ENCODE results near the gene TMCO4. TPM values are rescaled to one million over a fixed set of nuclear protein-coding genes. Genes with fewer than 3 reads are reported as not detected.

The TMCO4 gene
- total and polyA plus RNA-seq, 2 of the 8 experiments (the other 6 are each of a cell fraction or from before 2014, with no cell fraction given), result 3.0 to 3.1 TPM

DNA sequence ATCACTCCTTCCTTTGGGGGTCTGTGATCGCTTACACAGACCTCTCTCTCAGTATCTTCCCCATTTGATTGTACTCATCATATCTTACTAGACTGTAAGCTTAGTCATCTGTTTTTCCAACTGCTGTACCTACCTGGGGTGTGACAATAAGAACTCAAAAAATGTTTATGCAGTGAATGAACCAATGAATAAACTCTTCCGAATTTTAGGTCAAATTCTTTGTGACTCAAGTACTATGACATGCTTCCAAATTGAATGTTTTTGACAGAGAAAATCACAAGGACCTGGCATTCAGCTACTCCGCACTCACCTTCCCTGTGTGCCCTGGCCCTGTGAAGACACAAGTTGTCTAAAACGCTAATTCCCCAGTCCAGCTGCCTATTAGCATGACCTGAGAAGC is 42.1 kb downstream of the TMCO4 start:
- Histone ChIP-seq H3K56ac (replicated peaks; ENCODE audit: insufficient read length, low read depth, low read length) (no peak overlapping the region), H3K4ac (replicated peaks; ENCODE audit: insufficient read length, low read depth, low read length) (no peak overlapping the region), H2BK20ac (ENCODE audit: low read length) (no peak overlapping the region), H2BK12ac (ENCODE audit: low read depth, low read length) (no peak overlapping the region), H3K4me3 (ENCODE audit: extremely low read depth in 1 of 4, insufficient read depth in 2 of 4, low read depth in 3 of 4, low read length in 4 of 4) (no peak overlapping the region), H3K36me3 (ENCODE audit: control insufficient read depth in 2 of 4, insufficient read depth in 4 of 4, low read length in 3 of 4) (no peaks in the 10 kb centered on the region), H3K9me3 (ENCODE audit: insufficient read depth in 2 of 2, low read depth in 1 of 2, low read length in 1 of 2) (no peaks in the 10 kb centered on the region), H2BK5ac (ENCODE audit: low read depth, low read length) (no peak overlapping the region), H4K91ac (replicated peaks; ENCODE audit: insufficient read length, low read length) (no peak overlapping the region), H4K5ac (ENCODE audit: insufficient read length, low read depth, low read length) (no peak overlapping the region), H4K8ac (ENCODE audit: extremely low read depth, insufficient read depth, low read length) (no peak overlapping the region), H3K14ac (ENCODE audit: insufficient read length) (no peak overlapping the region), H3K18ac (ENCODE audit: extremely low read depth, low read length) (no peak overlapping the region), H3K4me1 (replicated peaks in 1 of 4; ENCODE audit: control insufficient read depth in 3 of 4, insufficient read depth in 4 of 4, low read length in 3 of 4) (no peaks in the 10 kb centered on the region), H3K23me2 (ENCODE audit: low read depth, low read length) (no peaks in the 10 kb centered on the region), H3K9ac (replicated peaks in 1 of 4; ENCODE audit: extremely low read depth in 1 of 4, low read depth in 3 of 4, low read length in 3 of 4) (no peak overlapping the region), H2AFZ (ENCODE audit: low read length) (no peak overlapping the region), H3K79me2 (ENCODE audit: control insufficient read depth in 1 of 2, insufficient read depth in 2 of 2, low read length in 2 of 2) (no peaks in the 10 kb centered on the region), H2AK5ac (ENCODE audit: low read depth, low read length) (no peak overlapping the region), H3K27ac (ENCODE audit: low read depth, low read length) (no peak overlapping the region), H2BK120ac (replicated peaks; ENCODE audit: low read depth, low read length) (no peak overlapping the region), H4K20me1 (replicated peaks in 1 of 2; ENCODE audit: control insufficient read depth in 1 of 2, insufficient read depth in 2 of 2, low read length in 2 of 2) (no peaks in the 10 kb centered on the region), H2BK15ac (ENCODE audit: low read length) (no peak overlapping the region), H3K4me2 (ENCODE audit: insufficient read depth in 1 of 2, low read depth in 2 of 2, low read length in 2 of 2) (no peak overlapping the region), H3K79me1 (ENCODE audit: low read depth, low read length) (no peaks in the 10 kb centered on the region), H3K27me3 (replicated peaks in 1 of 4; ENCODE audit: control insufficient read depth in 3 of 4, extremely low read depth in 1 of 4, insufficient read depth in 3 of 4, low read length in 3 of 4) (no peaks in the 10 kb centered on the region), H3K23ac (ENCODE audit: insufficient read length) (no peak overlapping the region)
- FAIRE-seq (no peak), DNase-seq (ENCODE audit: low read depth in 1 of 2, low spot score in 2 of 2) (no peak)
- ChIA-PET POLR2A (ENCODE audit: partially characterized antibody) (no interaction called here), CTCF (ENCODE audit: partially characterized antibody) (interaction anchor here (1.1 to 6.8 kb wide), 3 partner anchors 16 to 124 kb away, joined by 4 to 74 read pairs (median 4); partner anchors contain the start of gene OTUD3)
- WGBS, 2 experiments (ENCODE audit: extremely low coverage in 1 of 2, insufficient coverage in 1 of 2, insufficient read length in 1 of 2, insufficient replicate concordance in 2 of 2, low coverage in 1 of 2, low lambda C conversion rate in 2 of 2, missing lambda C conversion rate in 1 of 2), result 83% methylated on average over 4 of the region's 4 CpGs; no CpG with 5 or more reads in 1 of the 2 experiments
- TF ChIP-seq TBP (IDR thresholded peaks at IDR 0.05; ENCODE audit: low read depth, low read length) (no peak), GABPA (IDR thresholded peaks at IDR 0.05; ENCODE audit: borderline replicate concordance, insufficient read depth, low read length) (no peak), RNF2 (IDR thresholded peaks at IDR 0.05; ENCODE audit: borderline replicate concordance, low read depth, low read length, missing control alignments, poor library complexity, severe bottlenecking) (no peak), SP4 (IDR thresholded peaks at IDR 0.05; ENCODE audit: low read length) (no peak), ASH2L (IDR thresholded peaks at IDR 0.05; ENCODE audit: low read length) (no peak), EZH2 (IDR thresholded peaks at IDR 0.05; ENCODE audit: low read depth, low read length, severe bottlenecking) (no peak), SUZ12 (IDR thresholded peaks at IDR 0.05; ENCODE audit: low read length) (no peak)
- TF ChIP-seq, protein P1, sequence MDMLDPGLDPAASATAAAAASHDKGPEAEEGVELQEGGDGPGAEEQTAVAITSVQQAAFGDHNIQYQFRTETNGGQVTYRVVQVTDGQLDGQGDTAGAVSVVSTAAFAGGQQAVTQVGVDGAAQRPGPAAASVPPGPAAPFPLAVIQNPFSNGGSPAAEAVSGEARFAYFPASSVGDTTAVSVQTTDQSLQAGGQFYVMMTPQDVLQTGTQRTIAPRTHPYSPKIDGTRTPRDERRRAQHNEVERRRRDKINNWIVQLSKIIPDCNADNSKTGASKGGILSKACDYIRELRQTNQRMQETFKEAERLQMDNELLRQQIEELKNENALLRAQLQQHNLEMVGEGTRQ (IDR thresholded peaks at IDR 0.05; ENCODE audit: low read length), result no peak

Data from H1 (cell line).